ENCODE data around the gene CIROP. TPM values are rescaled to one million over a fixed set of nuclear protein-coding genes. Genes with fewer than 3 reads are reported as not detected.

The CIROP gene
- total RNA-seq (2014; rRNA removed; shearing (Covaris generic)): not detected in 2 replicates

GRCh38 chr14:23104591-23105347, at the start of gene CIROP:
TSS of gene CIROP (minus strand) at chr14:23104989. CDS start at chr14:23104920, 69 bp downstream.
- no peak for DNase-seq (ENCODE audit: low spot score)

- no peak for DNase-seq (ENCODE audit: low spot score)
These were observed 49.3 kb upstream of the CIROP start for GRCh38 chr14:23153851-23154796.

GRCh38 chr14:23151342-23151741, 46.6 kb upstream of the CIROP start:
- DNase-seq (ENCODE audit: low spot score): no peak

GRCh38 chr14:23149745-23150144, 45.0 kb upstream of the CIROP start:
- no peak for DNase-seq (ENCODE audit: low spot score)

- DNase-seq (ENCODE audit: low spot score): no peak
These were observed 43.9 kb upstream of the CIROP start for GRCh38 chr14:23148591-23149249.

GRCh38 chr14:23147676-23148075, 42.9 kb upstream of the CIROP start:
- DNase-seq (ENCODE audit: low spot score): no peak

- no peak for DNase-seq (ENCODE audit: low spot score)
These were observed 42.2 kb upstream of the CIROP start for GRCh38 chr14:23146980-23147379.

- DNase-seq (ENCODE audit: low spot score): no peak
These were observed 41.6 kb upstream of the CIROP start for GRCh38 chr14:23146351-23146910.

GRCh38 chr14:23145794-23146350, 41.1 kb upstream of the CIROP start:
- DNase-seq (ENCODE audit: low spot score): no peak

GRCh38 chr14:23143911-23144310, 39.1 kb upstream of the CIROP start:
- DNase-seq (ENCODE audit: low spot score): no peak

- DNase-seq (ENCODE audit: low spot score): no peak
These were observed 38.0 kb upstream of the CIROP start for GRCh38 chr14:23142826-23143225.

- no peak for DNase-seq (ENCODE audit: low spot score)
These were observed 37.1 kb upstream of the CIROP start for GRCh38 chr14:23141706-23142444.

- no peak for DNase-seq (ENCODE audit: low spot score)
These were observed 35.6 kb upstream of the CIROP start for GRCh38 chr14:23140371-23140770.

- DNase-seq (ENCODE audit: low spot score): no peak
These were observed 35.1 kb upstream of the CIROP start for GRCh38 chr14:23139874-23140273.

- DNase-seq (ENCODE audit: low spot score): no peak
These were observed 33.2 kb upstream of the CIROP start for GRCh38 chr14:23137813-23138535.

- no peak for DNase-seq (ENCODE audit: low spot score)
These were observed 32.5 kb upstream of the CIROP start for GRCh38 chr14:23137192-23137812.

GRCh38 chr14:23136566-23137133, 31.9 kb upstream of the CIROP start:
- no peak for DNase-seq (ENCODE audit: low spot score)

GRCh38 chr14:23132970-23133369, 28.2 kb upstream of the CIROP start:
- DNase-seq (ENCODE audit: low spot score): no peak

GRCh38 chr14:23131482-23131881, 26.7 kb upstream of the CIROP start:
- no peak for DNase-seq (ENCODE audit: low spot score)

Data from HT-29 (cell line).